CD14-positive monocyte (primary cell): ENCODE measurements around the gene GREM1. TPM values are rescaled to one million over a fixed set of nuclear protein-coding genes. Genes with fewer than 3 reads are reported as not detected.

ENCODE experiments used
- DNase-seq, 3 donors: peaks; one replicate each; pipeline ENCODE4 v3.0.0-alpha.2; 2011 to 2022
- H2AFZ ChIP-seq: 2 replicates; pipeline ENCODE4 v1.6.0; 2012; ENCODE audit warnings: mild to moderate bottlenecking, low read depth, low read length, inconsistent platforms; ENCODE audit not compliant: insufficient read depth, poor library complexity, severe bottlenecking
- H3K27ac ChIP-seq, 2 donors: 1 replicate in 1 of 2; 2 replicates in 1 of 2; pipeline ENCODE4 v1.5.1; 2012 to 2013; ENCODE audit warnings: low read length in 2 of 2, control low read depth in 1 of 2, inconsistent platforms in 1 of 2, low read depth in 1 of 2, mild to moderate bottlenecking in 1 of 2
- H3K27me3 ChIP-seq, 2 donors: one replicate each; pipeline versions ENCODE4 v1.6.0 to v1.6.1; 2011 to 2013; ENCODE audit warnings: low read length in 2 of 2; ENCODE audit not compliant: control insufficient read depth in 2 of 2, insufficient read depth in 2 of 2
- H3K36me3 ChIP-seq, 2 donors: replicated peaks in 1 of 2; 1 replicate in 1 of 2; 2 replicates in 1 of 2; pipeline versions ENCODE4 v1.5.1 to v1.6.1; 2012 to 2013; ENCODE audit warnings: low read length in 2 of 2, control low read depth in 1 of 2, inconsistent platforms in 1 of 2, mild to moderate bottlenecking in 1 of 2; ENCODE audit not compliant: insufficient read depth in 2 of 2, control insufficient read depth in 1 of 2
- H3K4me1 ChIP-seq, 2 donors: 1 replicate in 1 of 2; 2 replicates in 1 of 2; pipeline versions ENCODE4 v1.5.1 to v1.6.1; 2012 to 2013; ENCODE audit warnings: low read length in 2 of 2, control low read depth in 1 of 2, inconsistent platforms in 1 of 2, mild to moderate bottlenecking in 1 of 2, moderate library complexity in 1 of 2; ENCODE audit not compliant: insufficient read depth in 2 of 2, control insufficient read depth in 1 of 2
- H3K4me2 ChIP-seq: replicated peaks from 2 replicates; pipeline ENCODE3; 2012; ENCODE audit warnings: low read length, moderate library complexity, mild to moderate bottlenecking; ENCODE audit not compliant: poor library complexity, severe bottlenecking; ENCODE audit errors: extremely low read depth
- H3K4me3 ChIP-seq, 3 experiments: fragments of 200-600 bp in 1 of 3; sonication (generic) in 1 of 3; replicated peaks in 1 of 3; 1 replicate in 2 of 3; 2 replicates in 1 of 3; pipeline ENCODE4 v1.5.1; 2011 to 2013; ENCODE audit warnings: low read length in 3 of 3, mild to moderate bottlenecking in 3 of 3, control low read depth in 2 of 3, low read depth in 2 of 3, inconsistent platforms in 1 of 3, moderate library complexity in 1 of 3
- H3K79me2 ChIP-seq: 2 replicates; pipeline ENCODE4 v1.6.0; 2012; ENCODE audit warnings: mild to moderate bottlenecking, control low read depth, inconsistent platforms, low read length, moderate library complexity; ENCODE audit not compliant: insufficient read depth
- H3K9ac ChIP-seq: 2 replicates; pipeline ENCODE4 v1.6.0; 2017; ENCODE audit warnings: low read length, mild to moderate bottlenecking; ENCODE audit not compliant: insufficient read depth, poor library complexity, severe bottlenecking
- H3K9me3 ChIP-seq, 2 donors: replicated peaks in 1 of 2; 1 replicate in 1 of 2; 2 replicates in 1 of 2; pipeline versions ENCODE4 v1.5.1 to v1.6.1; 2012 to 2013; ENCODE audit warnings: low read length in 2 of 2, control low read depth in 1 of 2; ENCODE audit not compliant: control insufficient read depth in 1 of 2, insufficient read depth in 1 of 2
- H4K20me1 ChIP-seq: 2 replicates; pipeline ENCODE4 v1.6.0; 2012; ENCODE audit warnings: mild to moderate bottlenecking, low read length, control low read depth, moderate library complexity; ENCODE audit not compliant: insufficient read depth
- H3K27ac Mint-ChIP-seq, 7 donors: one replicate each; pipeline ENCODE4 v1.8.0; 2020; ENCODE audit warnings: mild to moderate bottlenecking in 7 of 7, mixed read lengths in 7 of 7, moderate library complexity in 6 of 7, inconsistent platforms in 2 of 7
- H3K27me3 Mint-ChIP-seq, 3 donors: one replicate each; pipeline ENCODE4 v1.8.0; 2021 to 2022; ENCODE audit warnings: low read depth in 3 of 3, mild to moderate bottlenecking in 3 of 3, mixed read lengths in 3 of 3, moderate library complexity in 3 of 3, inconsistent platforms in 1 of 3
- H3K36me3 Mint-ChIP-seq, 2 donors: one replicate each; pipeline ENCODE4 v1.8.0; 2020; ENCODE audit warnings: mixed read lengths in 2 of 2, inconsistent platforms in 1 of 2, mild to moderate bottlenecking in 1 of 2
- H3K4me1 Mint-ChIP-seq: one replicate; pipeline ENCODE4 v1.8.0; 2020; ENCODE audit warnings: mild to moderate bottlenecking, mixed read lengths
- H3K4me3 Mint-ChIP-seq, 2 donors: one replicate each; pipeline ENCODE4 v1.8.0; 2020; ENCODE audit warnings: mild to moderate bottlenecking in 2 of 2, mixed read lengths in 2 of 2, moderate library complexity in 1 of 2
- H3K9me3 Mint-ChIP-seq, 7 donors: one replicate each; pipeline ENCODE4 v1.8.0; 2020 to 2022; ENCODE audit warnings: mixed read lengths in 7 of 7, mild to moderate bottlenecking in 6 of 7, moderate library complexity in 6 of 7, inconsistent platforms in 2 of 7
- CTCF ChIP-seq: fragments of 200-600 bp; IDR thresholded peaks from one replicate; pipeline ENCODE4 v1.8.0; 2022; ENCODE audit warnings: antibody characterized with exemption, mild to moderate bottlenecking
- WGBS: methylation state at CpG from one replicate; pipeline ENCODE4 v1.1.5; 2013; ENCODE audit warnings: missing lambda C conversion rate; ENCODE audit not compliant: insufficient coverage; 5-methylcytosine and 5-hydroxymethylcytosine counted together
- intact Hi-C, 2 donors: fragments of 100-400 bp; cut with micrococcal nuclease; formaldehyde crosslinking; loops; one replicate each; pipeline versions ENCODE4 v1.15.0 to v1.15.1; 2023
- polyA plus RNA-seq, 3 donors: library from polyadenylated mRNA; depleted of rRNA in 1 of 3; unstranded in 2 of 3; stranded (reverse) in 1 of 3; fragments of 300-500 nt in 2 of 3; fragments of >200 nt in 1 of 3; fragmentation: Illumina TruSeq in 2 of 3; gene quantifications; 1 replicate in 2 of 3; 2 replicates in 1 of 3; pipeline ENCODE4 v1.2.3, GENCODE V29; 2012 to 2021

Gene GREM1
- polyA plus RNA-seq, 3 donors = not detected

GRCh38 chr15:32669896-32670611 is 47.8 kb upstream of the GREM1 start:
- Histone ChIP-seq H3K27ac (no peak overlapping the region), H3K27me3 (no peaks in the 10 kb centered on the region), H3K4me1 (no peaks in the 10 kb centered on the region), H3K36me3 (no peaks in the 10 kb centered on the region), H2AFZ (no peak overlapping the region), H4K20me1 (no peaks in the 10 kb centered on the region), H3K79me2 (no peaks in the 10 kb centered on the region), H3K4me3 (no peak overlapping the region), H3K4me2 (no peak overlapping the region), H3K9me3 (no peaks in the 10 kb centered on the region), H3K9ac (no peak overlapping the region)
- Mint-ChIP-seq H3K27me3 (peaks cover 0 to 2% (median 1%) of the 10 kb centered on the region in 3 donors), H3K4me1 (no peaks in the 10 kb centered on the region), H3K9me3 (peaks cover 0 to 1% (median 0%) of the 10 kb centered on the region in 7 donors), H3K36me3 (peaks cover 8 to 36% of the 10 kb centered on the region in 2 donors), H3K4me3 (no peak overlapping the region), H3K27ac (peak overlapping the region in 1 of 7 donors; percentile 41)
- intact Hi-C loops = loop anchor here in 1 of 2 donors (10.0 kb wide), 1 partner anchor 325 kb away; no protein-coding TSS in a partner anchor
- TF ChIP-seq CTCF = no peak
- 93% methylated on average over 4 of the region's 5 CpGs for WGBS
- no peak for DNase-seq

GRCh38 chr15:32670623-32671022 is 47.2 kb upstream of the GREM1 start:
- Histone ChIP-seq H3K27ac (no peak overlapping the region), H3K4me2 (no peak overlapping the region), H3K9ac (no peak overlapping the region), H4K20me1 (no peaks in the 10 kb centered on the region), H3K4me1 (peaks cover 0 to 5% of the 10 kb centered on the region in 2 donors), H3K9me3 (no peaks in the 10 kb centered on the region), H2AFZ (no peak overlapping the region), H3K27me3 (no peaks in the 10 kb centered on the region), H3K4me3 (no peak overlapping the region), H3K36me3 (no peaks in the 10 kb centered on the region), H3K79me2 (no peaks in the 10 kb centered on the region)
- no peak for TF ChIP-seq CTCF
- WGBS = no CpG with 5 or more reads among the region's 3 CpGs
- H3K4me1 Mint-ChIP-seq = peaks cover 5% of the 10 kb centered on the region
- intact Hi-C loops = no loop called here
- H3K4me3 Mint-ChIP-seq = no peak overlapping the region
- DNase-seq = no peak
- H3K36me3 Mint-ChIP-seq = peaks cover 6 to 30% of the 10 kb centered on the region in 2 donors
- H3K9me3 Mint-ChIP-seq = peaks cover 0 to 1% (median 0%) of the 10 kb centered on the region in 7 donors
- H3K27ac Mint-ChIP-seq = no peak overlapping the region
- H3K27me3 Mint-ChIP-seq = peaks cover 0 to 2% (median 1%) of the 10 kb centered on the region in 3 donors
